NCI-H82 treated with DMSO at 0.1 percent for 48 hours (cell line): Measurements from ENCODE around the gene TICRR.

Experiments
- DNase-seq: peaks from one replicate; lab custom pipeline; 2025; ENCODE audit not compliant: unreplicated experiment; lab: John Stamatoyannopoulos, UW

Gene TICRR

DNA sequence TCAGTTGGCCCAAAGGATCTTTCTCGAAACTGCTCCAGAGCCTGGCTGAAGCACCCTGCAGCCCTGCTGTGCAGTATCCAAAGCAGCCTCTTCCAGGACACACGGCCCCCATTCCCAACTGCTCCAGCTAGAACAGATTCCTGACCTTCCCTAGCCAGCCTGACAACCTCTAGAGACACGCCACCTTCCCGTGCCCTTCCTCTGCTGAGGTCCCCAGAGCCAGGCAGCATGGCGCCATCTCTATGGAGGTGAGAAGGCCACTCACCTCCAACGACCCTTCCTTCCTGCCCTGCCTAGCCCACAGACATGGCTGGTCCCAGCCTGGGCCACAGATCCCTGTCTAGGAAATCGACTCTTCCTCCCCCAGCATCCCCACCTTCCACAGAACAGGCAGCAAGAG, 76.9 kb downstream of the TICRR start:
- no peak for DNase-seq

DNA sequence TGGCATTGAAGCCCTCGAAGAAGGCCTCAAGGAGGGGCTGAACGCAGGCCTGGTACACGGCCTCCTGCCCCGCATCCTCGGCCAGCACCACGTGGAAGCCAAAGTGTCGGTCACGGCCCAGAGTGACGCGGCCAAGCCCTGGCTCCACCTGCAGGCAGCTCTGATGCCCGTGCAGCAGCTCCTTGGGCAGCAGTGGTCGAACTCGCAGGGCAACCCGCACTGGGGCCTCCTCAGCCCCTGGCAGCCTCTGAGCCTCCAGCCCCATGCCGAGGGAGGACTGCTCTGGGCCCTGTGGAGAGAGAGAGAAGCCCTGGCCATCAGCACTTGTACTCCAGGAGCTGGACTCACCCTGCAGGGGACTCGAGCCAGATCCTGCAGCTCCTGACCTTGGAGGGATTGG, 77.4 kb downstream of the TICRR start:
- DNase-seq, result no peak

DNA sequence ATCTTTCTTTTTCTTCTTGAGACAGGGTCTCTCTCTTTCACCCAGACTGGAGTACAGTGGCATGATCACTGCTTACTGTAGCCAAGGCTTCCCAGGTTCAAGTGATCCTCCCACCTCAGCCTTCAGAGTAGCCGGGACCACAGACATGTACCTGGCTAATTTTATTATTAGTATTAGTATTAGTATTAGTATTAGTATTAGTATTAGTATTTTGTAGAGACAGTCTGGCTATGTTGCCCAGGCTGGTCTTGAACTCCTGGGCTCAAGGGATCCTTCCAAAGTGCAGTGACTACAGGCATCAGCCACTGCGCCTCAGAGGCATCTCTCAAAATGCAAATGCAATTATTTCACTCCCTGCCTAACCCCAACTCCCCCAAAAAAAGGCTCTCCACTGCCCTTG, 78.3 kb downstream of the TICRR start:
- no peak for DNase-seq

DNA sequence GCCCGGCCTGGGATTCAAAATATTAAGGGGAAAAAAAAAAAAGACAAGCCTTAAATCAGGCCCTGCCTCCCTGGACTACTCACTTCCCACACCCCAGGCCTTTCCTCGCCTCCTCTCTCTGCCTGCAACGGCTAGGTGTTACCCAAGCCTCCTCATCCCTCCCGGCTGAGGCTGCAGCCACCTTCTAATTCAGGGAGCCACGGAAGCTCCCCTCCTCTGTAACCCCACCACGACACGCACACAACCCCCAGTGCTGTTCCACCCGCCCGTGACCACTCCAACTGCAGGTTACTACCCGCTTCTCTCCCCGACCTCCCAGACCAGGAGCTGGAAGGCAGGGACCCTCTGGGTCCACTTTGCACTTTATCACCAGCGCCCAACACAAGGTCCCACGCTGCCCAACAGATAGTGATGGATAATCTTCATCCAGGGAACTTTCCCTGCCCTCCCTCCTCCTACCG, 79.1 kb downstream of the TICRR start:
- DNase-seq, result no peak

DNA sequence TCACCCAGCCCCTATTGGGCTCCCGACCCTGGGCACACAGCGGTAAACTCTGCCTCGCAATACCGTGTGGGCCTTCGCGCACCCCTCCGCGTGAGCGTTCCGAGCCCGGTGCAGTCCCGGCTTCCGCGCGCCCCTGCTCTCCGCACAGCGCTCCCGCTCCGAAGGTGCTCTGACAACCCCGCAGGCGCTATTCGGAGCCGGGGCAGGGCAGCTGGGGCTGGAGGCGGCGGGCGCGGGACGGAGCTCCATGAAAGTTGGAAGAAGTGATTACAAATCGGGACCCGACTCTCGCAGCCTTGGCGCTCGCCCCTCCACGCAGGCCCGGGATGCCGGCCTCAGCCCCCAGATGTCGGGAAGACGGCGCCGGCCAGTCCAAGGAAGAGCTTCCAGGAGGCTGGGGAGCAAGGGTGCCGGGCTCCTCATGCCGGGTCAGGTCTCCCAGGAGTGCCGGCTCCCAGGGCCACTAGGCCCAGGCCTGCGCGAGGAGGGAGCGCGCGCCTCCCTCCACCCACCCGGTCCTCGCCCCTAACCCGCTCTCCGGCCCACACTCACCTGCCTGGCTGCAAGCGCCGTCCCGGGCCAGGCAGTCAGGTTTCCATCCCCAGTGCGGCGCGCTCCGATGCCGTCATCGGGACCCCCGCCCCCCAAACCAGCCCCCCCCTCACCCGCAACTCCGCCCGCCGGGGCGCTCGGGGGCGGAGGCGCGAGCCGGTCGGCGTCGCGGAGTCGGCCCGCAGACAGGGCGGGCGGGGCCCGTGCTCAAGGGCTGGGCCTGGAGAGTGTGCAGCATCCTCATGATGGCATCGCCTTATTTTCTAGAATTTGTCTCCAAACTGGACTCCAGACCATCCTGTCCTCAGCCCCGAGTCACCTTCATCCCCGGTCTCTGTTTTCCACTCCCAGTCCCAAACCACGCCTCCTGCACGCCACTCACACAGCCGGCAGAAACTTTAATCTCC, 79.9 kb downstream of the TICRR start, which contains the start of gene KIF7:
Gene KIF7, minus strand, starts transcription at position 621 of the 959 bp plus-strand sequence. CDS start 2,537 bp downstream, outside the sequence.
- no peak for DNase-seq

DNA sequence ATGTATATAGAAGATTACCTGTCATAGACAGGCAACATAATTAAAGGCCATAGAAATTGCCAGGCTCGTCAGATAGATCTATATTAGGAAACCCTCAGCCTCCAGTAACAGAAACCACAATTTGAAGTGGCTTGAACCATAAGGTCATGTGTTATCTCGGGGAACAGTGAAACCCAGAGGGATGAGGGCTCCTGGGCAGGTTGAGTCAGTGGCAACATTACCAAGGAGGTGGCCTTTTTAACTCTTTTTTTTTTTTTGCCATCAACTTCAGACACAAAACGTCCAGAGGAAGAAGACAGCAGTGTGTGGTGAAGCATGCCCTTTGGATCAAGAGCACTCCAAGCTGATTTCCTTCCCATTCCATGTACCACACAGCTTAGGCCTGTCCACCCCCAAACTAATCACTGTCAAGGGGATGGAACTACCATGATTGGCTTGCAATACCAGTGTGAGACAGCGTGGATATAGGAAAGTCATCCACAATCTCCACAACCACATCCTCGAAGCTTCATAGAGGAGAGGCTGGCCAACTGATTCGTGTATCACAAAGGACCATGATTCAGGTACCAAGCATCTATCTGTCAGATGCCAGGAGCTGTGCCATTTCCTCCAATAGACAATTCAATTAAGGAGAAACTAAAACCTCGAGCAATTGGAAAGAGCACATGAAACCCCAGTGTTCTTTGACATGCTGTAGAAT, 81.0 kb downstream of the TICRR start:
- no peak for DNase-seq

DNA sequence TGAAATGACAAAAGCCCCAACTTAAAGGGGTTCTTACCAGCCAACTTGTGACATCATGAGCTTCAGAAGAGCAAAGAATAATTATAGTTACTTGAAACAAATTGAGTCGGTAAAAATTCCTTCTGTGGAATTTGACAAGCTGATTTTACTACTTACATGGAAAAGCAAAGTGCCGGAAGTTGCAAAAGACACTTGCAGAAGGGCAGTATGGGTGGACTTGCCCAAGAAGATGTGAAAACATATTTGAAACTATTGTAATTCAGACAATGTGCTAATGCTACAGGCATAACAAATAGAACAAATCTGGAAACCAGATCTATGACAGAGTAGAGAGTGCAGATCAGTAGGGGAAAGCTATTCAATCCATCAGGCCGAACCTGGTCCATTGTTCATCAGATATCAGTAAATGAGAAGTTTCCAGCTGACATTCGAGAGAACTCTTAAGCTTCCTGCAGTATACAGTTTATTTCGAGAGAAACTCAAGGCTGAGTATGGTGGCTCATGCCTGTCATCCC, 82.5 kb downstream of the TICRR start:
- no peak for DNase-seq

DNA sequence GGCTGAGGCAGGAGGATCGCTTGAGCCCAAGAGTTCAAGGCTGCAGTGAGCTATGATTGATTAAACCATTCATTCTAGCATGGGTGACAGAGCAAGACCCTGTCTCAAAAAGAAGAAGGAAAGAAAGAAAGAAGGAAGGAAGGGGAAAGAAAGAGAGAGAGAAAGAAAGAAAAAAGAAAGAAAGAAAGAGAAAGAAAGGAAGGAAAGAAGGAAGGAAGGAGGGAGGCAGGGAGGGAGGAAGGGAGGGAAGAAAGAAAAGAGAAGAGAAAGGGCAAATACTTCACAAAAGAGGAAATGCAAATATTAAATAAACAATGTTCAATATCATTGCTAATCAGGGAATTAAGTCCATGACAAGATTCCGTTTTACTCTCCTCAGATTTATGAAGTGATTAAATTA, 84.0 kb downstream of the TICRR start:
- no peak for DNase-seq

DNA sequence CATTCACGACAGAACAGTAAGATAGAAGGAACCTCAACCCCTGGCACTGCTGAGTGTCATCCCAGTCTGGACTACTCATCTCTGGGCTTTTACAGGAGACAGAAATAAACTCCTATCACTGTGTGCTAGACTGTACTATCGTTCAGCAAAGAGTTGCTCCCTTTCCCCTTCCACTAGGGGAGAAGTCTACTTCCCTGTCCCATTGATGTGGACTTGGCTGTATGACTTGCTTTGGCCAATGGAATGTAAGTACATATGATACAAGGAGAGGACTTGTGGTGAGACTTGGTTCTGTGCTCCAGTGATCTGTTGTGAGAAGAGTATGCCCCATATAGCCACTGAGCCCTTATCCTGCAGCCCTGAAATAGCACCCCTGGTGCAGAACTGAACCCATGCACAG, 85.3 kb downstream of the TICRR start:
- DNase-seq, result no peak

DNA sequence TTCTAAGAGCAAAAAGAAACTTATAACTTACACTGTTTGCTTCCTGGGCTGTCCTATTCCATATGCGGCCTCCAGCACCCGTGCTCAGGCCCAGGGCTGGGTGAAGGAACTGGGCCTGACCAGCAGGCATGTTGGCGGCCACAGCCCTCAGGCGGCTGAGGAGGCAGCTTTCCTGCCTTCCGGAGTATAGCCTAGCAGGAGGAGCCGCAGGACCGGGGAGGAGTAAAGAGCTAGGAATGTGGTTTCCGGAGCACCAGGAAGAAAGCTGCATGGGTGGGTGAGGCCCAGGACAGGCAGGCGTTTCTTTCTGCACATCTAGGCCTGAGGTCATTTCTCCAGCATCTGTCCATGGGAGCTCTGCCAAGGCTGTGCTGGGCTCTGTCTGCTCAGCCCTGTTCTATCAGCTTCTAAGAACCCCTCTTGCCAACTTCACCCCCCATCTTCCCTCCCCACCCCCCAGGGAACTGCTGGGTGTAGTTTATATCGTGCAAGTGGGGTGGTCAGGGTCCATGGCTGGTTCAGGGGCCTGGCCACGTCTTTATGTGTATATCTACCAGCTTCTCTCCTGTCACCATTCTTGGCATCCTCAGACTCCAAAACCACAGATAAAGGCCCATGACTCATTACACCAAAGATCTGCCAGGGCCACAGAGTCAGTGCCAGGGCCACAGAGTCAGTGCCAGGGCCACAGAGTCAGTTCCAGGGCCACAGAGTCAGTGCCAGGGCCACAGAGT, 87.8 kb downstream of the TICRR start:
- DNase-seq, result no peak

DNA sequence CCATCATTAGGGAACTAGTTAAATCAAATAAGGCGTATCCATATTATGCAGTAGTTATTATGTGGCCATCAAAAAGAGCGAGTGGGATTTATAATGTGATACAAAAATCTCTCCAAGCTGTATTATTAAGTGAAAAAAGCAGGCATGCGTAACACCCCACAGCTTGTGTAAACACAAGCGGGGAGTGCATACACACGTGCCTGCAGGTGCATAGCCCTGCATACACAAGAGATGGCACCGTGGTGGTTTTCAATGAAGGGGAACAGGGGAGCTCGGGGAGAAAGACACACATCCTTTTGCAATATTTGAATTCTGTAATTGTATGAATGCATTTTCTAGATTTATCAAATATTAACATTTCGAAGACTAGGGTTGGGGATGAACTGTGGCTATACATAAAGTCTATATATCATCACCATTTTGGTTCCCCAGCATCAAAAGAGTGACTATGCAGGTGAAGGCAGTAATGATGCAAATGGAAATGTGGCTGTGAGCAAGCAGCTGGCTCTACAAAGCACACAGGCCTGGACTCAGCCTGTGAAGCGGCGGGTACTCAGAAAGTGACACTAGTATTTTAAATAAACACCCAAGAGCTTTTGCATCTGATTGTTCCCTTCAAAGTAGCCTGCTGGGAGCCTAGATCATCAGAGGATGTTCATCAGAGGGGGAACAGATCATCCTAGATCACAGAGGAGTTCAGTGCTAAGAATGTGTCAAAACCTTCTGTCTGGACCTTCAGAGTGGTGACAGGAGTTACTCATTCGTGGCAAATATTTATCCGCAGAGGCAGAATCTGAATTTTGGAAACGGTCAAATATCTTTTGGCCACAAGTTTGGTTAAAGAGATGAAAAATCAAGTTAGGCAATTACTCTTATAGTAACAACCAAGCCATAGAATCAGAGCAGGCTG, 89.4 kb downstream of the TICRR start:
- no peak for DNase-seq

DNA sequence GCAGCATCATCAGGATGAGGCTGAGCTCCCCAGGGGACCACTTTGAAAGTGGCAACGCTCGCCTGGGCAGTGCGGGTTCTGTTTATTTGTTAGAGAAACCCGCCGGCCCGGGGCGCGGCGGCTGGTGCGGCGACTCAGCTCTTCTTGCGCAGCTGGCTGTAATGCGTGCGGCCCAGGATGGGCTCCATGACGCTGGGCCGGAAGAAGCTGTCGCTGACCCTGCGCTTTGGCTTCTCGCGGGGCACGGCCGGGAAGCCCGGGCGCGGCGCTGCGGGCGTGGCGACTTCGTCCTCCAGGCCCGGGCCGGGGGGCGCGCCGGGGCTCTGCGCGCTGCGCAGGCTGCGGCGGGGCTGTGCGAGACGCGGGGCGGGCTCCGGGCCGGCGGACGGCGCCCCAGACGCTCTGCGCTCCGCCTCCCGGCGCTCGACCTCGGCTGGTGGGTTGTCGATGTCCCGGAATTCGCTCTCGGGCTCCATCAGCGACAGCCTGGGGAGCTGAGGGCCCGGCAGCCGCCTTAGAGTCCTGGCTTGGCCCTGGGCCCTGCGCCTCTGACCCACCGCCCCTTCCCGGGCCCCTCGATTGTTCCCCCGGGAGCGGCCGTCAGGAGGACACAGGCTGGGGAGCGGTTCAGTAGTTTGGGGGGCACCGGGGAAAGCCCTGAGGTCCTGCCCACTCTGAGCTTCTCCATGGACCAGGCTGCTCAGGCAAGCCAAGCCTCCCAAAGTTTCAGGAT, 90.3 kb downstream of the TICRR start:
- DNase-seq, result no peak

DNA sequence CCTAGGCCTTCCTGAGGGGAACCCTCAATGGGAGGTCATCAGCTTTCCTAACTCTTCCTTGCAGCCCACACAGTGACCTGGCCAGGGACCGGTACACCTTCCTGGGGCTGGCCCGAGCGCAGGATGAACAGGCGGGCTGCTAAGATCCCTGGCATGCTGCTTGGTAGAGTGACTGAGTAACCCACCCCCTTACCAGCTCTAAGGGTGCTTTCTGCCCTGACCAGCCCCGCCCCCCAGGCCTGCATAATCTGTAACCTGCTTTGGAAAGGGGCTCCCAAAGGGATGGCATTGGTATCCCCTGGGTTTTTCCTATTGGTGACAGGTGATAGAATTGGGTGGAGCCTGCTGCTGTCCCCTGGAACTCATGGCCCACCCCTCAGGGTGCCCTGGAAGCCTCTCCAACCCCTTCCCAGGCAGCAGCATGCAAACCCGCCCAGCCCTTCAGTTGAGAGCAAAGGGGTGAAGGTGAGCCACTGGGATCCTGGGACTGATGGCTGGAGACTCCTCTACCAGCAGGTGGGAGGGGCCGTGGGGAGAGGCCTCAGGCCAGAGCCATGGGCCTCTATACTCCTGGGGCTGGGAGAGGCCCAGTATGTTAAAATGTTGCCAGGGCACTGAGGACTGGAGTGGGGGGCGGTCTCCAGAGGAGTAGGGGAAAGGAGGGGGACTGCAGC, 91.1 kb downstream of the TICRR start:
- no peak for DNase-seq

DNA sequence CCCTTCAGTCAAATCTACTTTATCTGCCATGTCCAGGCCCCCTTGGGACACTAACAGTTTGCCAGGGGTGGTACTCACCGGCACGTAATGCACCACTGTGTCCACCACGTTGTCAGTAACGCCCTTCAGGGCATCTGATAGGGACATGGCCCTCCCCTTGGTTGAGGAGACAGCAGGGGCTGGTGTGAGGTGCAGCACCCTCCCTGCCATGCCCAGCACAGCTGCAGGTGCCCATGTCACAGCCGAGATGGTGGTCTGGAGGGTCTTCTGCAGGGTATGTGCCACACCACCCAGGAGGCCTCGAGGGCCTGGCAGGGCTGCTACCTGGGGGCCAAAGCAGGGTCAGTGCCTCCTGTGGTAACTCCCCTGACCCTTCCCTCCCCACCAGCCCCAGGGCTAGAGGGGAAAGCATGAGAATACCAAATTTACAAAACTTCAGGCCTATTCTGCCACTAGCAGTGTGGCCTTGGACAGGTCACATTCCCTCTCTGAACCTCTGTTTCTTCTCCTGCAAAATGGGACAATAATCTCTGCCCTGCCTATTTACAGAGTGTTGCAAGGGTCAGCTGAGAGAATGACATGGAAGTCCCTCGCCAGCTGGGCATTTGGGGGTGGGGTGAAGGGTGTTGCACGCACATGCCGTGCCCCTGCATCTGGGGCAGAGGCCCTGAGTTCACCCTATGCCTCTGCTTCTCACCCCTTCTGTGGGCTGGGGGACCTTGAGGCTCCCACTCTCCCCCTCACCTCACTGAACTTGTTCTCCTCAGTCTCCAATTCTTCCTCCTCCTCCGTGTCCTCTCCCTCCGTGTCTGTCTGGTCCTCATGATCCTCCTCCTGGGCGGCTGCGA, 91.8 kb downstream of the TICRR start:
- no peak for DNase-seq

DNA sequence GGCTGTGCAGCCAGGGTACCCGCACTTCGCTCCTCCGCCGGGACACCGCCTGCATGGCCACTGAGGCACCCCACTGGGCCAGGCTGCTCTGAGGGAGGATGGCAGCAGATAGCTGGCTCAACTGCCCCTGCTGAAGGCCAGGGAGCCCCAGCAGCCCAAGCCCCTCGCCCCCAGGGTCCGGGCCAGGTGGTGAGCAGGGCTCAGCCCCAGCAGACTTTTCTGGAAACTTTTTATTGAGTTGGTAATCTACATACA, 92.4 kb downstream of the TICRR start:
- no peak for DNase-seq

DNA sequence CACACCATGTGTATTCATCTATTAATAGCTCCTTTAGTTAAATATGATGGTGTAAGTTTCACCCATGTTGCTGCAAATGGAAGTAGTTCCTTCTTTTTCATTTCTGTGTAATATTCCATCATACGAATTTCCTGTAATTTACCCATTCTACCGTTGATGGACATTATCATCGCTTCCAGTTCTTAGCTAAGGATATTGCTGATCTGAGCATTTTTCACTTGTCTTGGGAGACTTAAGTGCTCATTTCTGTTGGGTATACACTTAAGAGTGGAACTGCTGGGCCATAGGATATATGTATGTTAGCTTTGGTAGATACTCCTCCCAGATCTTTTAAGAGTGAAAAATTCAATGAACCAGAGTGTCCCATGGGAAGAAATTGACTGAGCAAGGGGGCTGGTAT, 92.9 kb downstream of the TICRR start:
- no peak for DNase-seq

DNA sequence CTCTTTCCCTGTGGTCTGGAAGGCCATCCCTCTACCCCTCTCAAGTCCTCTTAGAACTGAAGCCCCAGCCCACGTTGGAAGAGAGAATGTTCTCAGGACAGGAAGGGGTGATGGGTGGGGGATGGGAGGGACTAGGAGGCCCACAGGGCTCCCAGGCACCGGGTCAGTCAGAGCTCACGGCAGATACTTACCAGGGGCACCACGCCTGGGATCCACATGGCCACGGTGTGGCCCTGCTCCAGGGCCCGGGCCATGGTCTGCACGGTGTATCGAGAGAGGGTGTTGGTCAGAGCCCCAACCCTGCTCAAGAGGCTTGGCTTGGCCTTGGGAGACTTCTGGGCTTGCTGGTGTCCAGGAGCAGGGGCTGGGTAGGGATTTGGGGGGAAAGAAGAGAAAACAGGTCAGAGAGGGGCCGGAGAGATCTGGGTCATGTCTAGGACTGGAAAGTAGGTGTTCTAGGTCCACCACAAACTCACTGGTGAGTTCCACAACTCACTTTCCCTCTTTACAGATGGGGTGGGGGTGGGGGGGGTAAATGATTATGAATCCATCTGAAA, 94.1 kb downstream of the TICRR start:
- DNase-seq, result no peak

DNA sequence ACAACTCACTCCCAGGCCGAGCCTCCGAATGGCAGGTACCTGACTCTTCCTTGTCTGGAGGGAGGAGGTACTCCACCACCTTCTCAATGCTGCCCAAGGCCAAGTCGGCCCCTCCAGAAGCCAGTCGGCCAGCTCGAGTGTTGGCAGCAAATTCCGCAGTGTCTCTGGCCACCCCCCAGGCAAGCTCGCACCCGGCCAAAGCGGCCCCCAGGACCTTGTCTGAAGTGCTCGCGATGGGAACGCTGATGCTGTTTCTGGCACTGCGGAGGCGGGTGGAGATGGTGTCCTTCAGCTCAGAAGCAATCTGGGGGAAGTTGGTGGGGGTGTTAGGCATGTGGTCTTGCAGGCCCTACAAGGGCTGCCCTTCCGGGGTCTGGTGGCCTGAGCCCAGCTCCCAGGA, 94.7 kb downstream of the TICRR start:
- DNase-seq, result no peak
